Prostate gland (tissue), 2 donors: ENCODE results near the gene ZER1.

Source experiments
- POLR2A ChIP-seq: fragments of 450-650 bp; IDR thresholded peaks from one replicate; pipeline ENCODE4 v1.6.1; 2016; ENCODE audit warnings: antibody characterized with exemption, mild to moderate bottlenecking
- TF ChIP-seq, protein P1 (sequence below), 4 experiments: fragments of 200-600 bp in 2 of 4; fragments of 450-650 bp in 2 of 4; sonication (generic) in 2 of 4; IDR thresholded peaks; 1 replicate in 3 of 4; 2 replicates in 1 of 4; pipeline ENCODE4 v1.5.1; 2016 to 2019; ENCODE audit warnings: antibody characterized with exemption in 4 of 4, mild to moderate bottlenecking in 2 of 4, moderate library complexity in 2 of 4

DNA sequence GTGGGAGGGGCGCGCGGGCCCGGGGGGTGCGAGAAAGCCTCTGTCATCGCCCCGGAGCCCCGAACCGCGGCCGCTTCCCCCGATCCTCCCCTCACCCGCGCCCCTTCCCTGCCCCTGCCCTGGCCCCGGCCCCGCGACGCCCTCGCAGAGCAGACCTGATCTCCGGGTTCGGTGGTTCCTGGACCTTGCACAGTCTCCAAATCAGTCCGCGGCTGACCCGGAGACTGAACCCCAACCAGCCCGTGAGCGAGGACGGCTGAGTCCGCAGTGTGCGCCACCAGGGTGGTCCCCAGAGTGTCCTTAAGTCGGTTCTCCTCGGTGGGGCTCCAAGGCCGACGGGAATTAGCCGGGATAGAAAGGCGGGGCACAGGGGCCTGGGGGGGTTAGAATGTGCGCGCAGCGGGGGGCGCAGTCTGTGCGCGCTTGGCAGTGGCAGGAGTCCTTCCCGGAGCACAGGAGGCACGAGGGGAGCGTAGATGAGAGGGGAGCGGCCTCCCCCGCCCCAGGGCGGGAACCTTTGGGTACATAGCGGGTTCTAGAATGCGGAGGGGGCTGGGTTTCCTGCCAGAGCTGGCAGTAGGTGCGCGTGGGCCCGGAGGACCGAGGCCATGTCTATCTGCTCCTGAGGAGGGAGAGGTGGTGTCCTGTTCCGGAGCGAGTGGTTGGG, 68.6 kb downstream of the ZER1 start:
- TF ChIP-seq, protein P1, sequence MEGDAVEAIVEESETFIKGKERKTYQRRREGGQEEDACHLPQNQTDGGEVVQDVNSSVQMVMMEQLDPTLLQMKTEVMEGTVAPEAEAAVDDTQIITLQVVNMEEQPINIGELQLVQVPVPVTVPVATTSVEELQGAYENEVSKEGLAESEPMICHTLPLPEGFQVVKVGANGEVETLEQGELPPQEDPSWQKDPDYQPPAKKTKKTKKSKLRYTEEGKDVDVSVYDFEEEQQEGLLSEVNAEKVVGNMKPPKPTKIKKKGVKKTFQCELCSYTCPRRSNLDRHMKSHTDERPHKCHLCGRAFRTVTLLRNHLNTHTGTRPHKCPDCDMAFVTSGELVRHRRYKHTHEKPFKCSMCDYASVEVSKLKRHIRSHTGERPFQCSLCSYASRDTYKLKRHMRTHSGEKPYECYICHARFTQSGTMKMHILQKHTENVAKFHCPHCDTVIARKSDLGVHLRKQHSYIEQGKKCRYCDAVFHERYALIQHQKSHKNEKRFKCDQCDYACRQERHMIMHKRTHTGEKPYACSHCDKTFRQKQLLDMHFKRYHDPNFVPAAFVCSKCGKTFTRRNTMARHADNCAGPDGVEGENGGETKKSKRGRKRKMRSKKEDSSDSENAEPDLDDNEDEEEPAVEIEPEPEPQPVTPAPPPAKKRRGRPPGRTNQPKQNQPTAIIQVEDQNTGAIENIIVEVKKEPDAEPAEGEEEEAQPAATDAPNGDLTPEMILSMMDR (IDR thresholded peaks at IDR 0.05): no peak
- TF ChIP-seq POLR2A: no peak
